ENCODE results near the gene ATP1B2.
A peak's percentile ranks its signal among the peaks of the same experiment; 100 is the strongest.

Gene ATP1B2

GRCh38 chr17:7650509-7651096 lies at the start of gene ATP1B2:
ATP1B2 (plus strand) TSS chr17:7650926; CDS start chr17:7651519, 593 bp downstream.
- no peak for DNase-seq (ENCODE audit: low read depth, low spot score)
- POLR2A ChIA-PET, result no interaction called here
- TF ChIP-seq CTCF (IDR thresholded peaks at IDR 0.05; ENCODE audit: insufficient read depth, low read length, missing control alignments), result no peak
- peak within 1 kb of the TSS; percentile 32 for H3K4me3 ChIP-seq (ENCODE audit: low read depth, low read length)
- CTCF ChIA-PET, result interaction anchor here (0.6 to 3.1 kb wide), 7 partner anchors 11 to 93 kb away, joined by 3 to 26 read pairs (median 3); partner anchors contain the start of genes SHBG and WRAP53

- TF ChIP-seq CTCF (IDR thresholded peaks at IDR 0.05; ENCODE audit: insufficient read depth, low read length, missing control alignments), result no peak
- DNase-seq (ENCODE audit: low read depth, low spot score), result no peak
- POLR2A ChIA-PET, result no interaction called here
- no peak overlapping the region for H3K4me3 ChIP-seq (ENCODE audit: low read depth, low read length)
- CTCF ChIA-PET, result interaction anchor here (1.7 to 2.3 kb wide), 2 partner anchors 8 to 17 kb away, joined by 9 to 14 read pairs; partner anchors contain the start of genes FXR2 and SOX15
Observed at GRCh38 chr17:7606280-7606679, 44.4 kb upstream of the ATP1B2 start.

GRCh38 chr17:7610641-7611040 lies 40.1 kb upstream of the ATP1B2 start:
- ChIA-PET POLR2A (no interaction called here), CTCF (interaction anchor here (0.6 to 8.1 kb wide), 8 partner anchors 10 to 700 kb away, joined by 3 to 61 read pairs (median 6); partner anchors contain the start of genes SHBG, SOX15, TP53 and WRAP53)
- no peak for DNase-seq (ENCODE audit: low read depth, low spot score)
- TF ChIP-seq CTCF (IDR thresholded peaks at IDR 0.05; ENCODE audit: insufficient read depth, low read length, missing control alignments), result no peak
- H3K4me3 ChIP-seq (ENCODE audit: low read depth, low read length), result no peak overlapping the region

GRCh38 chr17:7611635-7612293 lies 39.0 kb upstream of the ATP1B2 start:
- H3K4me3 ChIP-seq (ENCODE audit: low read depth, low read length), result no peak overlapping the region
- no peak for DNase-seq (ENCODE audit: low read depth, low spot score)
- POLR2A ChIA-PET, result interaction anchor here (0.8 to 1.8 kb wide), 3 partner anchors 11 to 22 kb away, joined by 3 to 5 read pairs (median 3); partner anchors contain the start of genes SAT2 and SOX15
- CTCF ChIA-PET, result interaction anchor here (0.9 to 8.1 kb wide), 10 partner anchors 13 to 76 kb away, joined by 3 to 61 read pairs (median 4); partner anchors contain the start of genes SHBG, SOX15, TP53 and WRAP53
- no peak for TF ChIP-seq CTCF (IDR thresholded peaks at IDR 0.05; ENCODE audit: insufficient read depth, low read length, missing control alignments)

- TF ChIP-seq CTCF (IDR thresholded peaks at IDR 0.05; ENCODE audit: insufficient read depth, low read length, missing control alignments), result no peak
- POLR2A ChIA-PET, result interaction anchor here (0.8 to 1.8 kb wide), 3 partner anchors 11 to 23 kb away, joined by 3 to 5 read pairs (median 3); partner anchors contain the start of genes SAT2 and SOX15
- peak overlapping the region; percentile 21; the same call in 1 of the 2 replicates for H3K4me3 ChIP-seq (ENCODE audit: low read depth, low read length)
- DNase-seq (ENCODE audit: low read depth, low spot score), result no peak
- CTCF ChIA-PET, result interaction anchor here (0.9 to 8.1 kb wide), 8 partner anchors 15 to 75 kb away, joined by 3 to 61 read pairs (median 6); partner anchors contain the start of genes SHBG, SOX15, TP53 and WRAP53
Observed at GRCh38 chr17:7612294-7612640, 38.5 kb upstream of the ATP1B2 start.
